Lower leg skin (tissue), 3 donors: ENCODE measurements around the gene WHRN.

Experiments used
- POLR2A ChIP-seq, 2 donors: fragments of 450-650 bp; IDR thresholded peaks; one replicate each; pipeline ENCODE4 v1.6.1; 2016 to 2017; ENCODE audit warnings: antibody characterized with exemption in 2 of 2, mild to moderate bottlenecking in 1 of 2, moderate library complexity in 1 of 2
- TF ChIP-seq, protein P1 (sequence below), 3 donors: fragments of 450-650 bp; IDR thresholded peaks; one replicate each; pipeline ENCODE4 v1.5.1; 2016; ENCODE audit warnings: antibody characterized with exemption in 3 of 3, mild to moderate bottlenecking in 3 of 3, moderate library complexity in 2 of 3

DNA sequence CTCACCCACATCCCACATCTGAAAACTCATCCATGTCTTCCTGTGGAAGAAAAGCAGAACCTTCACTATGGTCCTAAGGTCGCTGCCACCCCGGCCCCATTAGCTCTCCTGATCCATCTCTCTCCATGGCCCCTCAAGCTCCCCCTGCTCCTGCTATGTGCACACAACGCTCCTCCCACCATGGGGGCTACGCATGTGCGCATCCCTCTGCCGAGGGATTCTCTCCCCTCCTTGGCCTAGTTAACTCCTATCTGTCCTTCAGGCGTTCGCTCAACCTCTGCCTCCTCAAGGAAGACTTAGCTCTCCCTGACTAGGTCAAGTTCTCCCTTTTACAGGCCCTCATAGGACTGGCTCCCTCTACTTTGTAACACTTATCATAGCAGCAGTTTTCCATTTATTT, 127.3 kb downstream of the WHRN start:
- TF ChIP-seq, protein P1, sequence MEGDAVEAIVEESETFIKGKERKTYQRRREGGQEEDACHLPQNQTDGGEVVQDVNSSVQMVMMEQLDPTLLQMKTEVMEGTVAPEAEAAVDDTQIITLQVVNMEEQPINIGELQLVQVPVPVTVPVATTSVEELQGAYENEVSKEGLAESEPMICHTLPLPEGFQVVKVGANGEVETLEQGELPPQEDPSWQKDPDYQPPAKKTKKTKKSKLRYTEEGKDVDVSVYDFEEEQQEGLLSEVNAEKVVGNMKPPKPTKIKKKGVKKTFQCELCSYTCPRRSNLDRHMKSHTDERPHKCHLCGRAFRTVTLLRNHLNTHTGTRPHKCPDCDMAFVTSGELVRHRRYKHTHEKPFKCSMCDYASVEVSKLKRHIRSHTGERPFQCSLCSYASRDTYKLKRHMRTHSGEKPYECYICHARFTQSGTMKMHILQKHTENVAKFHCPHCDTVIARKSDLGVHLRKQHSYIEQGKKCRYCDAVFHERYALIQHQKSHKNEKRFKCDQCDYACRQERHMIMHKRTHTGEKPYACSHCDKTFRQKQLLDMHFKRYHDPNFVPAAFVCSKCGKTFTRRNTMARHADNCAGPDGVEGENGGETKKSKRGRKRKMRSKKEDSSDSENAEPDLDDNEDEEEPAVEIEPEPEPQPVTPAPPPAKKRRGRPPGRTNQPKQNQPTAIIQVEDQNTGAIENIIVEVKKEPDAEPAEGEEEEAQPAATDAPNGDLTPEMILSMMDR (IDR thresholded peaks at IDR 0.05): no peak
- TF ChIP-seq POLR2A (IDR thresholded peaks at IDR 0.05): no peak
